ENCODE results near the gene S100A8.
"Not testable (repeated sequence)": the region's sequence is repeated elsewhere in the genome, so short reads cannot be mapped to it uniquely, and the experiment has no call there.

S100A8 gene

DNA sequence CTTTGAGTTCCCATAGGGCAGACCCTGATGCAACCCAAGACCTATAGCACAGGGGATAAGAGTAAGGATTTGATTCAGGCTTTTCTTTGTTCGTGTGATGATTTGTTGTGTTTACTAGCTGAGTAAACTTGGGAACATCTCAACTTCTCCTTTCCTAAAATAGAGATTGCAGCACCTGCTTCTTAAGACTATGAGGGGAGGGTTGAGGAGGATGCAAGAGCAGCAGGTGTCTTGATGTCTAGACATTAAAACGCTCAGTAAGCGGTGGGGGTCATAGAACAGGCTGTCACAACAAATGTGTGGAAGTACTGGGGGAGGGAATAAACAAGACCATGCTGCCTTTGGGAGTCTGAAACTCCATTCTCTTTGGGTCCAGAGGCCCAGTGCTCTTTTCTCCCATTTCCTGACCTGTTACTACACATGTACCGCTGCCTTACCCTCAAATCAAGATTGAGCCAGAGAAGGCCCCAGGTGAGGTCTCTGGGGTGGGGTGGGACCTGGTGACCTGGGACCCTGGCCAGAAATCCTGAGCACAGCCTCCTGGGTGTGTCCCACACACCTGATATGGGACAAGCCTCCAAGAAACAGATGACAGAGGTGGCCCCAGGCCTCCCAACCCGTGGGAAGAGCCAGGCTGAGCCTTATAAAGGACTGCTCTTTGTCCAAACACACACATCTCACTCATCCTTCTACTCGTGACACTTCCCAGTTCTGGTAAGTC, 25.1 kb upstream of the S100A8 start, which contains the start of gene S100A7A:
S100A7A (plus strand) TSS at position 671 of the 721 bp plus-strand sequence. CDS start 1,563 bp downstream, outside the sequence.
- no peak for DNase-seq

DNA sequence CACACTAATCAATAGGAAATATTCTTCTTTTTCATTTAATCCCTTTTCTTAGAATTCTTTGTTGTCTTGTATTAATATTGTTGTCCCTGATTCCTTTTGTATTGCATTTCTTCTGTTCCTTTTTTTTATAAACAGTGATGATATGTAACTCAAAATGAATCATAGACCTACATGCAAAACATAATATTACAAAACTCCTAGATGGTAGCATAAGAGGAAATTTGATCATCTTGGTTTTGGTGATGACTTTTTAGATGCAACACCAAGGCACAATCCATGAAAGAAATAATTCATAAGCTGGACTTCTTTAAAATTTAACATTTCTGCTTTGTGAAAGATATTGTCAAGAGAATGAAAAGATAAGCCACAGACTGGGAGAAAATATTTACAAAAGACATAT, 23.1 kb upstream of the S100A8 start:
- not testable (repeated sequence) for DNase-seq

DNA sequence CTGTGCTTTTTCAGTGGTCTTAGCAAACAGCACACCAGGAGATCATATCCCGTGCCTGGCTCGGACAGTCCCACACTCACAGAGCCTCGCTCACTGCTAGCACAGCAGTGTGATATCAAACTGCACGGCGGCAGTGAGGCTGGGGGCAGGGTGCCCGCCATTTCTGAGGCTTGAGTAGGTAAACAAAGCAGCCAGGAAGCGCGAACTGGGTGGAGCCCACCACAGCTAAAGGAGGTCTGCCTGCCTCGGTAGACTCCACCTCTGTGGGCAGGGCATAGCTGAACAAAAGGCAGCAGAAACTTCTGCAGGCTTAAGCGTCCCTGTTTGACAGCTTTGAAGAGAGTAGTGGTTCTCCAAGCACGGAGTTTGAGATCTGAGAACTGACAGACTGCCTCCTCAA, 16.4 kb upstream of the S100A8 start:
- DNase-seq = not testable (repeated sequence)

DNA sequence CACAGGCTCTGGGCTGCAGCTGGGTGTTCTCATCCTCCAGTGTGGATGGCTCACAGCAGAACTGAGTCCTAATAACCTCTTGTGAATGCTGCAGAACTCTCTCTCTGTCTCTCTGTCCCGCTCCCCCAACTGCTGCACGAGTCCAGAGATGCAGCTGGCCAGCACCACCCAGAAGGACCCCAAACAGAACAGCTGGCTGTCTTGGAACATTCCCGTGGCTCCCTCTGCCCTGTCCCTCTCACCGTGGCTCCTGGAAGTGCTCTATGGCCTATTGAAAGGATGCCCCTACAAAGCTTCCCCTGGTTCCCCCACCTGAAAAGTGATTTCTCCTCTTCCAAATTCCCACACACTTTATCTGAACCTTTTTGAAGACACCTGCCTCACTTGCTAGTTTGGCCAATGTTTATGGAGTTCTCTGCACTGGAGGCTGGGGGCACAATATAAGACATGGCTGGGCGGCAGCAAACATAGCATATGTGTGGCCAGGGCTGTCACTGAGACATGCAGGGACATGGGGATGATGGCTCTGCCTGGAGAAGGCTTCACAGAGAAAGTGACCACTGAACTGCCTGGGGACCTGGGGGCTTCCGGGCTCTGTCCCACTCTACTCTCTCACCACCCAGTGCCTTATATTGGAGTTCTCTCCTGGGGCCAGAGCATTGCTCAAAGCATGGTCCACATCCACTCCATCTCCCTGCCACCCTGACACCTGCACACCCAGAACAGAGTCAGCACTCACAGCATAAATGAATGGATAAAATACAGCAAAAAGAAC, 15.1 kb upstream of the S100A8 start:
- not testable (repeated sequence) for DNase-seq

DNA sequence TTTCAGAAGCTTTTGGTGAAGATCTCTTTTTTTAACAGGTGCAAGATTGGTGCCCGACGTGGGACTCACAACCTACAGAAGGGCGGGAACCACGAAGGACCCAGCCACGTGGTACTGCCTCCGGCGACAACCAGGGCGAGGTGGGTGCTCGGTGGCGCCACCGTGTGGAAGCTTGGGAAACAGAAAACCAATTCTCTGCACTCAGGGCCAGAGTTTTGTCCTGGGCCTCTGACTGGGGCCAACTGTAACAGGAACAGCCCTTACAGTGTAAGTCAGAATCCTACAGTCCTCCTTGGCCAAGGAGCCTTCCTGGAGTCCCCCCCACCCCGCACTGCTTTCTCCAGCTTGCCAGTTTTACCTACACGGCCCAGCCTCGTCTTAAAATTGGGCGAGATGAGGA, 13.9 kb upstream of the S100A8 start:
- no peak for DNase-seq

DNA sequence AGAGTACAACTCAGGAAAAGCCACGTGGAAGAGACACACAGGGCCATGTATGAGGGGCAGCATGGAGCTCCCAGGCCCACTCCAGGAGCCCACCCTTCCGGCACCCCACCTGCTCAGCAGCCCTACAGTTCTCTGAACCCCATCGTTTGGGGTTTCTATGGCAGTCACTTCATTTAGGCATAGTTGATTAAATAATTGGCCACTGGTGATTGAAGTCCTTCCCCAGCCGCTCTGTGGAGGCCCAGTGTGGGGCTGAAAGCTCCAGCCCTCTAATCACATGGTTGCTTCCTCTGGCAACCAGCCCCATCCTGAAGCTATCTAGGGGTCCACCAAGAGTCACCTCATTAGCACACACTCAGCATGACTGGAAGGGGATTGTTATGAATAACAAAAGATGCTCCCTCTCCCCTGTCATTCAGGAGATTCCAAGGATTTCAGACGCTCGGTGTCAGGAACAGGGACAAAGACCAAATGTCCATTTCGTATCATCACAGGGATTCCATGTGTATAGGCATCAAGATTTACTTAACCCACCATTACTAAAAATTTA, 13.3 kb upstream of the S100A8 start:
- no peak for DNase-seq

DNA sequence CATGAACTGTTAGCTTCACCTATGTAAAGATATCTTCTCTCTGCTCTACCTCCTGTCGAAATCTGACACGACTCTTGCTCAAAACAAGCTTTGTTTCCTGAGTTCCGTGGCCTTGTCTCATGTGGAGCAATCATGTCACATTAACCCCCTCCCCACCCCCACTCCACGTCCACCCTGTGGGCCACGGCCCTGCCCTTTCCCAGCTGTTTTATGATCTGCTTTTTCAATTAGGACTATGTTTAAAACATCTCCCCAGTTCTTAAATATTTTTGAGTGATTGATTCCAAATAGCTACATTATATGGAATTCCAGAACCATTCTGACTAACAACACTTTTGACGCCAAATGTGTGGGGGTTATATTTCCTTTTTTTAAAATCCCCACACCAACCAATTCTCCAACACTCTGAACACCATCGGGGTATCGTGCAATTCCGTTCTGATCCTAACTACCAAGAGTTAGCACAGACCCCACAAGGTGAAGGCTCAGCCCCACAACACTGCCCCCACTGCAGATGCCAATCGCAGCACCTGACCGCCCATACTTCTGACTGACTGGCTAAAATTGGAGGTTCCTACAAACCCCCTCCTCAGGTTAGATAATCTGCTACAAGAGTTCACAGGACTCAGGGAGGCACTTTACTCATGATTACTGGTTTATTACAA, 12.7 kb upstream of the S100A8 start:
- DNase-seq = no peak

DNA sequence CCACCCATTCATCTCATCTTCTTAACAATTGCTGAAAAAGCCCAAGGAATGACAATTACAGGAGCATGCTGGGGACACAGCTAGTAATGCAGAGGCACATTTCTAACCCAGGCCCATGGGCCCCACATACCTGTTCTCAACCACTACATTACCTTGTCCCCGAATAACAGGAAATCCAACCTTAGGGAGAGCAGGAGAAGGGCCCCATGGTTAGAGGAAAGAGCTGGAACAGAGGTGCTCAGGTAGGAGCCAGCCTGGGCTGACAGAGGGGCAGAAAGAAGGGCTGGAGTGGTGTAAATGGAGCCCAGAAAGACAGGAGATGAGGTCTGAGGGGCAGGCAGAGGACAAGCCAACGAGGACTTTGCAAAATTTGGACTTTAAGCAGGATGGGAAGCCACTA, 11.4 kb upstream of the S100A8 start:
- no peak for DNase-seq

DNA sequence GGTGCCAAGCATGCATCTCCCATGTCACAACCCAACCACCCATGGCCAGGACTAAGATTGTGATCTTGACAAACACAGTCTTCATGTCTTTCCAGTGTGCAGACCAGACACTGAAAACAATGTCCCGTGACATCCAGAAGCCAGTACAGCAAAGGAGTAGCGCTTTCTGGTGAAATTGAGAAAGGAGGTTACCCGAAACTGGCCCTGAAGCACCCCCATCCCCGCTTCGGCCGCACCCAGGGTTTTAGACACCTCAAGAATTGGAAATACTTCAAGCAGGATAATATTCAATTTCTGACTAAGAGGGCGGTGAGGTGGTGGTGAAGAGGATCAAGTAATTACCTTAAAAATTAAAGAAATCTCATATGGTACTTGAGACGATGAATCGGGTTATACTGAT, 10.6 kb upstream of the S100A8 start:
- no peak for DNase-seq

DNA sequence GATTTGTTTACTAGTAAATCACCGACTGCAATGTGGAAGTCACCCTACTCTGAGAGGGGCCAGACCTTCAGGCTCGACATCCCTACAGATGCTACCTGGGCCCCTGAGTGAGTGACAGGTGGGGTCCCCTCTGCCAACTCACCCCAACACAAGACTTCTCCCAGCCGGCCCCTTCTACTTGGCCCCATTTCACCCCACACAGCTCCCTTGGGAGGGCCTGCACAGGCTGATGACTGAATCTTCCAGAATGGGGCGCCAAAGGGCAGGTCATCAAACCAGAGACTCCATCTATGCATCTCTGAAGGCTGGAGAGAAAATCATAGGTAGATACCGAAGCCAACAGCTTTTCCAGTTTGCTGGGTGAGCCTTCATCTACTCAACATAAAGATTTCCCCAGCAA, 9.4 kb upstream of the S100A8 start:
- no peak for DNase-seq

DNA sequence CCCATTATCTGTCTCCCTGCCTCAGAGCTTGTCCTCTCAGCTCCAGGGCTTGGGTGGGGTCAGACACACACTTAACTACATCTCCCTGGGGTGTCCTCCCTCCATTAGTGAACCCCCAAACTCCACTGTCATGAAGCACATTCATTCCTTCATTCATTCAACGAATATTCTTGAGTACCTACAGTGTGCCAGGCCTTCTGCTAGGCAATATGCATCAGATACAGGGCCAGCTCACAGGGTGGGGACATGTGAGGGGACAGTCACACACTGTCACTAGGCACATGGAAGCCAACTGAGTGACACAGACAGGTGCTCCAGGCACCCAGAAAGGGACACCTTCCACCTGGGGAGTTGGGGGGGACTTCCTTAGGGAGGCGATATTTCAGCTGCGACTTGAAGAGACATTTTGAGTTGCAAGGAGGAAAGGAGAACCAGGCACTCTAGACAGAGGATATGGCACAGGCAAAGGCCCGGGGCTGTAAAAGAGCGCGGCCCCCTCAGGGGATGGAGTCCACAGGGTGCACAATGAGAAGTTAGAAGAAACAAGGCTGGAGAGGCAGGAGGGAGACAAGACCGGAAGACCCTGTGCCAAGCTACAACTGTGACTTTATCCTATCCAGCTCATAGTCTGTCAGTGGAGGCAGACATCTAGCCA, 8.7 kb upstream of the S100A8 start:
- DNase-seq = no peak

DNA sequence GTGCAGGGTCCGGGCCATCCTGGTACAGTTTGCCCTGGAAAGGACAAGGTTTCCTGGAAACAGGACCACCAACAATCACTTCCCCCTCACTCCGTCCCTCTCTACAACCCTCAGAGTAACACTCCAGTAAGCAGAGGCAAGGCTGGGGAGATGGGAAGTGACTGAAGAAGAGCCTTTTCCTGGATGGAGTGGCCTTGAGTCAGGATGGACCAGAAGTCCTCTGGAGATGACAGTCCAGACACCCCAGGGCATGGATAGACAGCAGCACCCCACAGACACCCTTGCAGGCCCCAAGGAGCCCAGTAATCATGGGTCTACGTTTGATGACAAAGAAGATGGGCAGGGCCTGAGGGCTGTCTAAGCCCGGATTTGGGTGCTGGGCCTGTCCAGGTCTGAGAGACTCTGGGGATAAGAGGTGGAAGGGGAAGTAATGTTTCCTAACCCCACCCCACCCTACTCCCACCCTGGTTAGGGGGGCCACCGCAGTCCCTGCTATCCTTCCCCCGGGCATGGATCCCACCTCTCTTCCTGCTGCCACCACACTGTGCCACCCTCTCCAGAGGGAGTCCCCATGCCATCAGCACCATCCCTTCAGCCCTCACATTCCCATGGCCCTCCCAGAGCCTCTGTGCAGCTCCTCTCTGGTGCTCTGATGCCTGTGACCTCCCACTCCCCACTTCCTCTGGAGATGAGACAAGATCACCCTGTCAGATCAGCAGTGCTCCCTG, 7.2 kb upstream of the S100A8 start:
- DNase-seq = no peak

DNA sequence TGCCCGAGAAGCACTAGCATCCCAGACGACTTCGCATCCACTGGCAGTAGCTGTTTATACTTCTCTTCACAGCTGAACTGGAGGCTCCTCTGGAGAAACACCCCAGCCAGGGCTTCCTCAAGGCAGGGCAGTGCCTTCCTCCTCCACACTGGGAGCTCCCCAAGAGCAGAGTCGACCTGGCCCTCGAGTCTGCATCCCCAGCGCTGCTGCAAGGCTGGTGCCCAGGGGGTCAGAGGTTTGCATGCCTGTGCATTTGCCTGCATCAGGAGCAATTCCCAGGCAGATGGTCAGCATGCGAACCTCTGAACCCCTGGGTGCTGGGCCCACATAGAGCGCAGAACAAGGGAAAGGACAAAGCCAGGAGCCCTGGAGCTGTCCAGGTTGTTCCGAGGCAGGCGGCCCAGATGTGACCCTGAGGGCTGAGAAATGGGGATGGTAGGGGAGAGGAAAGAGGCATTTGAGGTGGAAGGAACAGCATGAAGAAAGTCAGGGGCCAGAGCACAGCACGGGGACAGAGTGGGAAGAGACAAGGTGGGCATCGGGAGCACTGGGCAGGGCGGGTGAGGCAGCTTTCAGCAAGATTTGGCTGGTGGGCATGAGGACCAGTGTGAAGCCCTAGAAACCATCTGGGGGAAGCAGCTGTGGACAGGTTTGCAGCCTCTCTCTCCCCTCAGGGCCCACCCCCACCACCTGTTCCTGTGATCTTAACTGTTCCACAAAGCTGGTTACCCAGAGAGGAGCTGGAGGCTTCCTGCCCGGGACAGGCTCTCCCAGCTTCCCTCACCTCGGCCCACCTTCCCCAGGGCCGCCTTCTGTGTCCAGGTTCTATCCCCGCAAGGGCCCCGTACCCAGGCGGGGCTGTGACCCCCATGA, 6.4 kb upstream of the S100A8 start:
- DNase-seq = no peak

DNA sequence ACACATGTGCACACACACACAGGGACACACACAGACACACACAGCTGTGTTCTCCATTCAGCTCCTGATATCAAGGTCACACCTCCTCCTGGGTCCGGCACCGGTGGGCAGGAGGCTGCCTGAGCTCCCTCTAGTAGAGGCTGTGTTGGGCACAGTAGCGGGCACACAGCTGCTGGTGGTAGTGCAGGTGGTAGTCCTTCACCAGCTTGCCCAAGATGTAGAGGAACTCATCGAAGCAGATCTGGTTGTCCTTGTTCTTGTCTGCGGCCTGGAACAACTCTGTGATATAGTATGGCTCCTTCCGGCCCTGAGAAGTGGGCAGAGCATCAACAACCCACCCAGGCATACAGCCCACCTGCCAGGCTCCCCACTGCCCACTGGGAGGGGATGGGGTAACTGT, 5.6 kb upstream of the S100A8 start:
- no peak for DNase-seq

DNA sequence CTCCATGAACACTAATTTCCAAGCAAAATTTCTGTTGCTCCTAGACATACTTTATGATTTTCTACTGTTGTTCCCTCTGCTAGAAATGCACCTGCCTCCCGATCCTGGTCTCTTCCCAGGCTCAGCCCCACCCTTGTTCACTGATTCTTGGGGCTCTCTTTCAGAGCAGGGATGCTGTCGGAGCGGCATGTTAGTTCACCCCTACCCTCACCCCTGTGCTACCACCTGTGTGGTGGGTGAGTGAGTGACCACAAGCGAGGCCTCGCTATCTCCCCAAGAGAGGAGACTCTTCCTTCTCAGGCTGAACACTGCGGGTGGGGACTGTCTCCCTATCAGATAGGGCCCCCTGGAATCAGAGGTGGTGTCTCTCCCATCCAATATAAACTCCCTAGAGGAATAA, 4.9 kb upstream of the S100A8 start:
- DNase-seq = no peak

DNA sequence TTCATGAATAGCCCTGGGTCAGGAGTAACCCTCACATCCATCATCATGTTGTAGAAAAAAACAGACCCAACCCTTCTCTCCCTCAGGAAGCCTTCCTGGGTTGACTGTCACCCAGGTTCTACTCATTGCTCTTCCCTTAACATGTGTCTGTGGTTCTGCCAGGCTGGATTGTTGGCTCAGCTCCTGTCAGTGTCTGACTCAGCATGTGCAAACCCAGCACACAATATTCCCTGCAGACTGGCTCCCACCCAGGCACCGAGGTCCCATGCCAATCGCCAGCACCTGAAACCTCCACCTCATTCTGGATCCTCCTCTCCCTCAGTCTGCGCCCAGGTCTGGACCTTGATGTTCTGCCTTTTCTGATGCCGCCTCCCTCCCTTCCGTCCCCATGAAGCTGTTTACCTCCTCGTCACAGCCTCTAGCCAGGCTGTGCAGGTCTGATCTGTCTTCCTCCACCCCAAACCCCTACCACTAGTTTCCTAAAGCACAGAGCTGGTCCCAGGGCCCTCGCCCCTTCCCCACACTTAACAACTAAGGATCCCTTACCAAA, 4.3 kb upstream of the S100A8 start:
- DNase-seq = no peak

DNA sequence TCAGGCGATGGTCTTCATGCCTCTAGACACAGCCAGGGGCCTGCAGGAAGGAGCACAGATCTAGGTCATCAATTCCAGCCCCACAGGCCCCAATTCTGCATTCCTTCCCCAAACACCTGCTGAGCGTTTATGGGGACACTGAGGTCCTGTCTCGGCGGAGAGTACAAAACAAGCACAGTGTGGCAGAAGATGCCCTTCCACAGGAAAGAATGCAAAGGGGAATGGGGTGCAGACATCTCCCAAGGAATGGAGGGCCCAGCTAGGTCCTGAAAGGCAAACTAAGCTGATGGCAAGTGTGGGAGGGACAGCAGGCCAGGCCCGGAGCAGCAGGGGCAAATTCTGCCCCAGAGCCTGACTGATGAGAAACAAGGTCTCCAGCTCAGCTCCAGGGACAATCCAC, 3.5 kb upstream of the S100A8 start:
- no peak for DNase-seq

DNA sequence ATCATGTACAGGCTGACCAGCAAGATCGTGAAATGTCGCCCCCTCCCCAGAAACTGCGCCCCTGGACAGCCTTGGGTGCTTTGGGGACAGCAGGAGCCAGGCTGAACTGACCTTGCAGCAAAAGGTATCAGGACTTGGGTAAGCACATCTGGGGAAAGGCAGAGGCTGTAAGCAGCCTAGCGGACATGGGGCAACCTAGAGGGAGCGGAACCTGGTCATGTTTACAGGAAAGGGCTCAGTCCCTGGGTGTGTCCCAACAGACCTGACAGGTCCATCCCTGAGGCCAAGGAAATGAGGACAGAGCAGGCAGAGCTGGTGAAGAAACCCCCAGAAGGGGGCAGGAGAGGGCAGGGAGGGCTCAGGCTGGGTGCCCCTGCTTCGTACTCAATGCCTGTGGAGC, 3.1 kb upstream of the S100A8 start:
- no peak for DNase-seq

DNA sequence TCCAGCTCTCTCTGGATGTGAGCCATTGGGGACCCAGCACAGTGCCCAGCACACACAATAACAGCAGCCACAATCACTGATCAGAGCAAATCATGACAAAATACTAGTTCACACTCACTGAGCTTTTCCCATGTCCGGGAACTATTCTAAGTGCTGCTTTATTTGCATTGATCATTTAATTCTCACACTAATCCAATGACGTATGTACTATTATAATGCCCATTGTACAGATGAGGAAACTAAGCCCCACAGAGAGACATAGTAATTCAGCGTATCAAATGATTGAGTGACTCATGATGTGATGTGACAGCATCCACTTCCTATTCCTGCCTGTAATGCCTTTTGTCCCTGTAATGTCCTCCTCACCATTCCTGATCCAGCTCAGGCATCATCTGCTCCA, 1.9 kb upstream of the S100A8 start:
- no peak for DNase-seq

DNA sequence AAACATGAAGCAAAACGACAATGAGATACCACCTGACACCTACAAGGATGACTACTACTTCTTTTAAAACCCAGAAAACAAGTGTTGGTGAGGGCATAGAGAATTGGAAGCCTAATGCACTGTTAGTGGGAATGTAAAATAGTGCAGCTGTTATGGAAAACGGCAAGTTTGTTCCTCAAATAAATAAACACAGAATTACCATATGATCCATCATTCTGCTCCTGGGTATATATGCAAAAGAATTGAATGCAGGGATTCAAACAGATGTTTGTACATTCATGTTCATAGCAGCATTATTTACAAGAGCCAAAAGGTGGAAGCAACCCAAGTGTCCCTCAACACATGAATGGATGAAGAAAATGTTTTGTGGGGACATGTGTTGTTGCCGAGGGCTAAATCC, 1.4 kb upstream of the S100A8 start:
- DNase-seq = peak; percentile 29
